HG03575 (cell line): ENCODE results near the gene STX8.
"Not testable (repeated sequence)": the region's sequence is repeated elsewhere in the genome, so short reads cannot be mapped to it uniquely, and the experiment has no call there.

Source experiments
- ATAC-seq: cut with Tn5 transposase; IDR thresholded peaks from one replicate; pipeline ENCODE4 v1.9.1; 2021; ENCODE audit not compliant: unreplicated experiment, insufficient number of reproducible peaks, low FRiP score; ENCODE audit errors: extremely low read depth

The STX8 gene

GRCh38 chr17:9465210-9465921 lies 110.3 kb downstream of the STX8 start:
- ATAC-seq: no peak

- ATAC-seq: no peak
Observed at GRCh38 chr17:9457005-9457404, 118.6 kb downstream of the STX8 start.

GRCh38 chr17:9456330-9456729 lies 119.3 kb downstream of the STX8 start:
- no peak for ATAC-seq

- no peak for ATAC-seq
Observed at GRCh38 chr17:9451934-9452333, 123.7 kb downstream of the STX8 start.

GRCh38 chr17:9447298-9447697 lies 128.3 kb downstream of the STX8 start:
- ATAC-seq: not testable (repeated sequence)

GRCh38 chr17:9446528-9446927 lies 129.1 kb downstream of the STX8 start:
- ATAC-seq: no peak

- ATAC-seq: no peak
Observed at GRCh38 chr17:9445424-9445823, 130.2 kb downstream of the STX8 start.

- ATAC-seq: no peak
Observed at GRCh38 chr17:9444687-9445086, 130.9 kb downstream of the STX8 start.

- ATAC-seq: no peak
Observed at GRCh38 chr17:9443811-9444210, 131.8 kb downstream of the STX8 start.

GRCh38 chr17:9439851-9440250 lies 135.8 kb downstream of the STX8 start:
- ATAC-seq: no peak

GRCh38 chr17:9436630-9437029 lies 139.0 kb downstream of the STX8 start:
- no peak for ATAC-seq

GRCh38 chr17:9435165-9435564 lies 140.5 kb downstream of the STX8 start:
- ATAC-seq: no peak

GRCh38 chr17:9434642-9435057 lies 141.0 kb downstream of the STX8 start:
- ATAC-seq: no peak

GRCh38 chr17:9432934-9433421 lies 142.6 kb downstream of the STX8 start:
- no peak for ATAC-seq

GRCh38 chr17:9432134-9432885 lies 143.3 kb downstream of the STX8 start:
- no peak for ATAC-seq

- ATAC-seq: no peak
Observed at GRCh38 chr17:9431620-9432019, 144.0 kb downstream of the STX8 start.

- no peak for ATAC-seq
Observed at GRCh38 chr17:9427465-9428315, 147.9 kb downstream of the STX8 start.

- no peak for ATAC-seq
Observed at GRCh38 chr17:9424071-9424640, 151.5 kb downstream of the STX8 start.

GRCh38 chr17:9421525-9421924 lies 154.1 kb downstream of the STX8 start:
- ATAC-seq: no peak
